SH-SY5Y (cell line): ENCODE data around the gene CATSPER3.

Source experiments
- GATA2 ChIP-seq: IDR thresholded peaks from 2 replicates; pipeline ENCODE4 v1.6.1; 2011; ENCODE audit warnings: mild to moderate bottlenecking, low read depth, low read length
- GATA3 ChIP-seq: IDR thresholded peaks from 2 replicates; pipeline ENCODE4 v1.6.1; 2011; ENCODE audit warnings: low read depth, mild to moderate bottlenecking, low read length, moderate library complexity

The CATSPER3 gene

GRCh38 chr5:135004376-135004775 is 36.7 kb downstream of the CATSPER3 start:
- no peak for TF ChIP-seq GATA3

- TF ChIP-seq GATA3 (no peak), GATA2 (no peak)
Measured at GRCh38 chr5:135005076-135005475, 37.4 kb downstream of the CATSPER3 start.

- TF ChIP-seq GATA2 (no peak), GATA3 (no peak)
Measured at GRCh38 chr5:135007305-135007704, 39.6 kb downstream of the CATSPER3 start.

- no peak for TF ChIP-seq GATA2
- TF ChIP-seq GATA3 = no peak
Measured at GRCh38 chr5:135007749-135008363, 40.1 kb downstream of the CATSPER3 start.

- no peak for TF ChIP-seq GATA3
- no peak for TF ChIP-seq GATA2
Measured at GRCh38 chr5:135008556-135008955, 40.8 kb downstream of the CATSPER3 start.

- TF ChIP-seq GATA2 (no peak), GATA3 (no peak)
Measured at GRCh38 chr5:135008981-135009735, 41.5 kb downstream of the CATSPER3 start.

- TF ChIP-seq GATA3 (no peak), GATA2 (no peak)
Measured at GRCh38 chr5:135009736-135010501, 42.2 kb downstream of the CATSPER3 start.

- TF ChIP-seq GATA2 (no peak), GATA3 (no peak)
Measured at GRCh38 chr5:135010502-135011354, 43.0 kb downstream of the CATSPER3 start.

GRCh38 chr5:135011355-135012032 is 43.8 kb downstream of the CATSPER3 start:
- no peak for TF ChIP-seq GATA3
- no peak for TF ChIP-seq GATA2

GRCh38 chr5:135012033-135012588 is 44.4 kb downstream of the CATSPER3 start:
- TF ChIP-seq GATA3 = no peak
- no peak for TF ChIP-seq GATA2

- no peak for TF ChIP-seq GATA3
- TF ChIP-seq GATA2 = no peak
Measured at GRCh38 chr5:135012951-135013391, 45.3 kb downstream of the CATSPER3 start.

- TF ChIP-seq GATA3 (no peak), GATA2 (no peak)
Measured at GRCh38 chr5:135013445-135013844, 45.7 kb downstream of the CATSPER3 start.

- TF ChIP-seq GATA3 (no peak), GATA2 (no peak)
Measured at GRCh38 chr5:135013947-135014570, 46.4 kb downstream of the CATSPER3 start.
